ENCODE results near the gene ACSS3. TPM values are rescaled to one million over a fixed set of nuclear protein-coding genes. Genes with fewer than 3 reads are reported as not detected.

Gene ACSS3
- total RNA-seq, 6 donors from 2014 or later, result 23.5 to 61.8 (median 26.0) TPM

- no peak for DNase-seq
- Histone ChIP-seq H3K27me3 (no peaks in the 10 kb centered on the region), H3K27ac (no peak overlapping the region), H3K36me3 (no peaks in the 10 kb centered on the region), H3K4me1 (no peaks in the 10 kb centered on the region), H3K9me3 (no peaks in the 10 kb centered on the region), H3K4me3 (no peak overlapping the region)
- TF ChIP-seq POLR2AphosphoS5 (IDR thresholded peaks at IDR 0.05), result no peak
- TF ChIP-seq POLR2A (IDR thresholded peaks at IDR 0.05), result no peak
- TF ChIP-seq EP300 (IDR thresholded peaks at IDR 0.05), result no peak
- TF ChIP-seq CTCF (IDR thresholded peaks at IDR 0.05), result no peak
- ATAC-seq (ENCODE audit: low FRiP score in 2 of 2), result no peak
- WGBS, 2 donors, result 36 to 47% methylated on average over 3 to 4 of the region's 4 CpGs
These were observed 168.2 kb downstream of the ACSS3 start for GRCh38 chr12:81245907-81246570.

- WGBS, 2 donors, result 82 to 86% methylated on average over 2 of the region's 2 CpGs
- ATAC-seq (ENCODE audit: low FRiP score in 2 of 2), result no peak
These were observed 172.1 kb downstream of the ACSS3 start for GRCh38 chr12:81249976-81250375.

GRCh38 chr12:81252228-81252627, 174.3 kb downstream of the ACSS3 start:
- no peak for TF ChIP-seq POLR2AphosphoS5 (IDR thresholded peaks at IDR 0.05)
- no peak for TF ChIP-seq EP300 (IDR thresholded peaks at IDR 0.05)
- no peak for TF ChIP-seq CTCF (IDR thresholded peaks at IDR 0.05)
- TF ChIP-seq POLR2A (IDR thresholded peaks at IDR 0.05), result no peak
- DNase-seq (no peak), ATAC-seq (ENCODE audit: low FRiP score in 2 of 2) (no peak)
- no peaks in the 10 kb centered on the region for H3K9me3 ChIP-seq
- H3K36me3 ChIP-seq, result peaks cover 0 to 4% (median 0%) of the 10 kb centered on the region in 4 donors
- no peaks in the 10 kb centered on the region for H3K4me1 ChIP-seq
- WGBS, 2 donors, result 91 to 94% methylated on average over 3 of the region's 3 CpGs
- H3K4me3 ChIP-seq, result no peak overlapping the region
- H3K27ac ChIP-seq, result no peak overlapping the region
- H3K27me3 ChIP-seq, result no peaks in the 10 kb centered on the region

More at GRCh38 chr12:81249976-81250375, 172.1 kb downstream of the ACSS3 start:
- no peak for DNase-seq
- H3K27me3 ChIP-seq, result no peaks in the 10 kb centered on the region
- no peak overlapping the region for H3K27ac ChIP-seq
- no peaks in the 10 kb centered on the region for H3K9me3 ChIP-seq
- H3K4me1 ChIP-seq, result no peaks in the 10 kb centered on the region
- TF ChIP-seq CTCF (IDR thresholded peaks at IDR 0.05), result no peak
- TF ChIP-seq EP300 (IDR thresholded peaks at IDR 0.05), result no peak
- no peak for TF ChIP-seq POLR2AphosphoS5 (IDR thresholded peaks at IDR 0.05)
- no peak for TF ChIP-seq POLR2A (IDR thresholded peaks at IDR 0.05)
- H3K4me3 ChIP-seq, result no peak overlapping the region
- H3K36me3 ChIP-seq, result peaks cover 0 to 4% (median 0%) of the 10 kb centered on the region in 4 donors

GRCh38 chr12:81253360-81253759, 175.5 kb downstream of the ACSS3 start:
- Histone ChIP-seq H3K27me3 (no peaks in the 10 kb centered on the region), H3K9me3 (no peaks in the 10 kb centered on the region), H3K4me1 (no peaks in the 10 kb centered on the region), H3K4me3 (no peak overlapping the region), H3K36me3 (peaks cover 0 to 4% (median 0%) of the 10 kb centered on the region in 4 donors), H3K27ac (no peak overlapping the region)
- TF ChIP-seq EP300 (IDR thresholded peaks at IDR 0.05) (no peak), POLR2AphosphoS5 (IDR thresholded peaks at IDR 0.05) (no peak), CTCF (IDR thresholded peaks at IDR 0.05) (no peak), POLR2A (IDR thresholded peaks at IDR 0.05) (no peak)
- 83 to 85% methylated on average over 3 of the region's 3 CpGs for WGBS, 2 donors
- ATAC-seq (ENCODE audit: low FRiP score in 2 of 2) (no peak), DNase-seq (no peak)

GRCh38 chr12:81255456-81255855, 177.6 kb downstream of the ACSS3 start:
- Histone ChIP-seq H3K9me3 (no peaks in the 10 kb centered on the region), H3K27me3 (no peaks in the 10 kb centered on the region), H3K36me3 (peaks cover 0 to 4% (median 0%) of the 10 kb centered on the region in 4 donors), H3K4me1 (no peaks in the 10 kb centered on the region), H3K4me3 (no peak overlapping the region), H3K27ac (no peak overlapping the region)
- 84 to 98% methylated on average over 7 of the region's 7 CpGs for WGBS, 2 donors
- no peak for DNase-seq
- ATAC-seq (ENCODE audit: low FRiP score in 2 of 2), result no peak
- TF ChIP-seq POLR2AphosphoS5 (IDR thresholded peaks at IDR 0.05) (no peak), EP300 (IDR thresholded peaks at IDR 0.05) (no peak), POLR2A (IDR thresholded peaks at IDR 0.05) (no peak), CTCF (IDR thresholded peaks at IDR 0.05) (no peak)
